ENCODE measurements around the gene COMMD2.

The COMMD2 gene

DNA sequence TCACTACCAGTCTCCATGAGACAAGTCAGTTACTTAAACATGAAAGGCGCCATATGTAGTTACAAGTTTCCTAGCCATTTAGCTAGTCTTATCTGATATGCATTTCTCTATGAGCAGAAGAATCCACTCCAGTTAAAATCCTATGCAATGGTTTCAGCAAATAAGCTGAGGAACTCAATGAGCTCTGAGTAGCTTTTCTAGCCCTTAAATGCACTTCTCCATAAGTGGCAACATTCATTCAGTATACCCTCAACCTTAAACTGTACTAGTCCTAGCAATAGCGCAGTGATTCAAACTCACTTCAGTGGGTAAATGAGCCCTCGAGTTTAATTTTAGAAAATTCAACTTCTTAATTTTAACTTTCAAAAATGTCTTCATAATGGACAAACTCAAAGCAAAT is 7.7 kb downstream of the COMMD2 start:
- H3K27ac ChIP-seq = no peak overlapping the region
- H3K4me3 ChIP-seq = no peak overlapping the region
- TF ChIP-seq, protein P1, sequence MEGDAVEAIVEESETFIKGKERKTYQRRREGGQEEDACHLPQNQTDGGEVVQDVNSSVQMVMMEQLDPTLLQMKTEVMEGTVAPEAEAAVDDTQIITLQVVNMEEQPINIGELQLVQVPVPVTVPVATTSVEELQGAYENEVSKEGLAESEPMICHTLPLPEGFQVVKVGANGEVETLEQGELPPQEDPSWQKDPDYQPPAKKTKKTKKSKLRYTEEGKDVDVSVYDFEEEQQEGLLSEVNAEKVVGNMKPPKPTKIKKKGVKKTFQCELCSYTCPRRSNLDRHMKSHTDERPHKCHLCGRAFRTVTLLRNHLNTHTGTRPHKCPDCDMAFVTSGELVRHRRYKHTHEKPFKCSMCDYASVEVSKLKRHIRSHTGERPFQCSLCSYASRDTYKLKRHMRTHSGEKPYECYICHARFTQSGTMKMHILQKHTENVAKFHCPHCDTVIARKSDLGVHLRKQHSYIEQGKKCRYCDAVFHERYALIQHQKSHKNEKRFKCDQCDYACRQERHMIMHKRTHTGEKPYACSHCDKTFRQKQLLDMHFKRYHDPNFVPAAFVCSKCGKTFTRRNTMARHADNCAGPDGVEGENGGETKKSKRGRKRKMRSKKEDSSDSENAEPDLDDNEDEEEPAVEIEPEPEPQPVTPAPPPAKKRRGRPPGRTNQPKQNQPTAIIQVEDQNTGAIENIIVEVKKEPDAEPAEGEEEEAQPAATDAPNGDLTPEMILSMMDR (IDR thresholded peaks at IDR 0.05) = no peak
- no peaks in the 10 kb centered on the region for H3K27me3 ChIP-seq
- peaks cover 62 to 85% (median 65%) of the 10 kb centered on the region in 3 donors for H3K36me3 ChIP-seq
- H3K9me3 ChIP-seq = no peaks in the 10 kb centered on the region
- DNase-seq = no peak
- H3K4me1 ChIP-seq = no peaks in the 10 kb centered on the region
- intact Hi-C loops (cut with DNase I; ENCODE audit: low total_unique reads) = no loop called here

DNA sequence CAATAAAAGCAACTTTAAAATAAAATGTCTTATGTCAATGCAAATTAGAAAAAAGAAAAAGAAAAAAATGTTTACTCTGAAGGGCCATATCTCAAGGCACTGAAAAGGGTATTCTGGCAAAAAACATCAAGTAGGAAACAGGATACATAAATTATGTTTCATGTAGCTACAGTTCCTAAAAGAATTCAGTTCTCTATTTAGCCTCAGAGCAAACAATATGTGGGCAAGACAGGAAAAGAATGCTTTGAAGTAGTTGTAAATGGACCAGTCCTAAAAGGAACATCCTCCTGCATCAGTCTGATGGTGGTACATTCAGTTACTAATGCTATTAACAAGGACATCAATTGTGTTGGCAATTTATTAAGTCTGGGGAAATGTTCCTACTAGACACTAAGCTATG is 8.1 kb downstream of the COMMD2 start:
- H3K27ac ChIP-seq = no peak overlapping the region

GRCh38 chr3:149739396-149739795 is 12.9 kb downstream of the COMMD2 start:
- DNase-seq = no peak
- TF ChIP-seq, protein P1 (IDR thresholded peaks at IDR 0.05) = no peak
- H3K27ac ChIP-seq = no peak overlapping the region
- no peaks in the 10 kb centered on the region for H3K9me3 ChIP-seq
- peaks cover 16 to 43% (median 27%) of the 10 kb centered on the region in 3 donors for H3K36me3 ChIP-seq
- intact Hi-C loops (cut with DNase I; ENCODE audit: low total_unique reads) = no loop called here
- no peaks in the 10 kb centered on the region for H3K27me3 ChIP-seq
- no peak overlapping the region for H3K4me3 ChIP-seq
- peaks cover 0 to 14% (median 0%) of the 10 kb centered on the region in 4 donors for H3K4me1 ChIP-seq

More for the DNA sequence above, 8.1 kb downstream of the COMMD2 start:
- no peak overlapping the region for H3K4me3 ChIP-seq
- no peaks in the 10 kb centered on the region for H3K4me1 ChIP-seq
- intact Hi-C loops (cut with DNase I; ENCODE audit: low total_unique reads) = no loop called here
- H3K36me3 ChIP-seq = peaks cover 58 to 87% (median 65%) of the 10 kb centered on the region in 3 donors
- no peak for DNase-seq
- H3K9me3 ChIP-seq = no peaks in the 10 kb centered on the region
- no peaks in the 10 kb centered on the region for H3K27me3 ChIP-seq
- TF ChIP-seq, protein P1 (IDR thresholded peaks at IDR 0.05) = no peak

- H3K4me3 ChIP-seq = no peak overlapping the region
- intact Hi-C loops (cut with DNase I; ENCODE audit: low total_unique reads) = no loop called here
- no peaks in the 10 kb centered on the region for H3K27me3 ChIP-seq
- no peaks in the 10 kb centered on the region for H3K9me3 ChIP-seq
- H3K27ac ChIP-seq = no peak overlapping the region
- H3K36me3 ChIP-seq = peaks cover 13 to 40% (median 27%) of the 10 kb centered on the region in 3 donors
- H3K4me1 ChIP-seq = peaks cover 0 to 14% (median 0%) of the 10 kb centered on the region in 4 donors
- TF ChIP-seq, protein P1 (IDR thresholded peaks at IDR 0.05) = no peak
- no peak for DNase-seq
Measured at GRCh38 chr3:149738876-149739275, 13.4 kb downstream of the COMMD2 start.

- Histone ChIP-seq H3K4me1 (peaks cover 0 to 14% (median 0%) of the 10 kb centered on the region in 4 donors), H3K4me3 (no peak overlapping the region), H3K27ac (no peak overlapping the region), H3K9me3 (no peaks in the 10 kb centered on the region), H3K27me3 (no peaks in the 10 kb centered on the region), H3K36me3 (peaks cover 13 to 25% (median 22%) of the 10 kb centered on the region in 3 donors)
- no peak for DNase-seq
- TF ChIP-seq, protein P1 (IDR thresholded peaks at IDR 0.05) = no peak
- intact Hi-C loops (cut with DNase I; ENCODE audit: low total_unique reads) = no loop called here
Measured at GRCh38 chr3:149736953-149737205, 15.4 kb downstream of the COMMD2 start.
